GM19099 (cell line): Measurements from ENCODE around the gene CPXM2.

Experiments
- POLR2A ChIP-seq: IDR thresholded peaks from 3 replicates; pipeline ENCODE4 v1.6.1; 2011; ENCODE audit warnings: low read depth; ENCODE audit not compliant: insufficient read length; ENCODE audit errors: extremely low read depth

Gene CPXM2

GRCh38 chr10:123821136-123821535 lies 70.5 kb downstream of the CPXM2 start:
- no peak for TF ChIP-seq POLR2A

GRCh38 chr10:123809632-123810031 lies 82.0 kb downstream of the CPXM2 start:
- no peak for TF ChIP-seq POLR2A

- no peak for TF ChIP-seq POLR2A
Observed at GRCh38 chr10:123808906-123809305, 82.7 kb downstream of the CPXM2 start.

DNA sequence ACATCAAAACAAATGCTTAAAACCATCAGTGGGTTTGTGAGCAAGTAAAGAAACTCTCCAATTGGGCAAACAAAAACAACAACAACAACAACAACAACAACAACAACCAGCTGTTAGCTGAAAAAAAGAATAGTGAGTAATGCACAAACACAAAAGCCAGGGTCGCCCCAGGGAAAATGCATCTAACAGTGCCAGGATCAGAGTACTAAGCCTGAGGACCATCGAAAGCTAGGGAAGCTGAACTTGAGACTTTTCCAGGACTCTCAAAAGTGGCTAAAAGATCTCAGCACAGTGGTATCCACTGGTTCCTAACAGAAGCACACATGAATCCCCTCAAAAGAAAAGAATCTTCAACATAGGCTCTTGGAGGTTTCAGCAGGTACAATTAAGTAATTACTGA lies 83.3 kb downstream of the CPXM2 start:
- no peak for TF ChIP-seq POLR2A

GRCh38 chr10:123807444-123808035 lies 84.1 kb downstream of the CPXM2 start:
- TF ChIP-seq POLR2A, result no peak

GRCh38 chr10:123804716-123805115 lies 86.9 kb downstream of the CPXM2 start:
- TF ChIP-seq POLR2A, result no peak

- no peak for TF ChIP-seq POLR2A
Observed at GRCh38 chr10:123800821-123801220, 90.8 kb downstream of the CPXM2 start.

DNA sequence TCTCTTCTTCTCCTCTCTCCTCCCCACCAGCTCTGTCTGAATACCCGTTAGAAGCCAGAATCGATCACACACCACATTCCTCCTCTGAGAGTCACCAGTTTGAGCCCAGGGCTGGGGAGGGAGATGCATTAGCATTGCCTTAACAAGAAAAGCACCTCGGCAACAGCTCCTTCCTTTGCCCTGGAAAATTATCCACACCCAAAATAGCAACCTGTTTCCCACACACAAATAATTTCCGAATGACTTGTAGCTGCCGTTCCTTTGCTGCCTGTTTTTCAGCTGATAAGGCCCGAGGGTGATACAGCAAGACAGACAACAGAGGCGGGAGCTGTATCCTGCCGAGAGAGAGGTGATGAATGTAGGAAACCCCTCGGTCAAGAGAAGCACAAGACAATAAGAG lies 91.3 kb downstream of the CPXM2 start:
- TF ChIP-seq POLR2A, result no peak

- TF ChIP-seq POLR2A, result no peak
Observed at GRCh38 chr10:123798856-123799255, 92.8 kb downstream of the CPXM2 start.

DNA sequence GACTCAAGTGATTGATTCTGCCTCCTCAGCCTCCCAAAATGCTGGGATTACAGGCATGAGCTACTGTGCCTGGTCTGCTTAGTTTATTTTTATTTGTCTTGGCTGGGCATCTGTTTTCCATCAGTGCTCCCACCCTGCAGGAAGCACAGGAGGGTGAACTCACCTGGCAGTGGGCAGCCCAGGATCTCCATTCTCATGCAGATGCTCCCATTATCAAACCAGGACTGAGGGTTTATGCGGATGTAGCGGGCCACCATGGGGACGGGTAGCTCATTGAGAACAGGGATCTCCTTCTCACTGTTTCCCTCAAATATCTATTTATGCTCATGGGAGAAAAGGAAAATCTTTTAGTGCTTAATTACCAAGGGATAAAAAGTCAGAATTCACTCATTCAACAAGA lies 93.8 kb downstream of the CPXM2 start:
- TF ChIP-seq POLR2A, result no peak

DNA sequence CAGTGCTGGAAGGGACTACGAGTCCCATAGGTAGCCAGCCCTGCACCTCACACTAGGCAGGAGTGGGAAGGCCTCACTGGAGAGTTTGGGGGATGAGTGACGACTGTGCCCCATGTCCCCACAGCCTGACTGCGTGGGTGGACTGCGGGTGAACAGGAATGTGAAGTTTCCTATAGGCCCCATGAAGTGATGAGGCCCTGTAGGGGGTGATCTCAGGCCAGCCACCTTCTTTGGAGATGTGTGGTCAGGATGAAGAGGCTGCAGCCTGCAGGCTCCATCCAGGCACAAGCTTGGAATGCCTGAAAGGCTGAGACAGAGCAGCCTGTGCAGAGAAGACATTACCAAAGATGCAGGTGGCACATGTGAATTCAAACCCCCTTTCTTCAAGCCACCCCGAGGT lies 94.9 kb downstream of the CPXM2 start:
- no peak for TF ChIP-seq POLR2A

DNA sequence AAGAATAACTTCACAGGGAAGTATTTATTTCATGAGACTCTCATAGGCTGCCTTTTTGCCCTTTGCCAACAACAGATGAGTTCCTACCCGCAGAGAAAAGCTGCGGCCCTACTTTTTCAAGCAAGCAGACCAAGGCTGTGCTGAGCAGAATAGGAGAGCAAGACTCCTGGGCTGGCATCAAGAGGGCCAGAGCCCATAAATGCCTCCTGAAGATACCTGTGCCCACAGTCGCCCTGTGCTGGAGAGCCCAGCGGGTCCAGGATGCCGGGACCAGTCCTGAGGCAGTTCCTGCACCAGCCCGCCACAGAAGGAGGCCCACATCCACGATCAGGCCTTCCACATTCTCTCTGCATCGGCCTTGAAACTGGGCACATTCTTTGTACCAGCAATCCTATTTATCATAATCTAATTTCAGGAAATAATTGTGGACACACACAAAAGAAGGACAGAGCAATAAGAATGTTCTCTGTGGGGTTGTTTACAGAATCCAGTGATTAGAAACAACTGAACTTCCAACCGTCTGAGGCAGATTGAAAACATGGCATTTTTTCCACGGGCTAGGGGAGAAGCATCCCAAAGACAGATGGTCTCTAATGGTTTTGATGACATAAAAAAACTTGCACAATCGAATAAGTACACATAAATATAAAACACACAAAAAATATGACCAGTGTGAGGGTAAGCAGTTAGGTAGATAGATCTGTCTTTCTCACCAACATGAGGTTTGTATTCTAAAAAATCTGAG lies 95.6 kb downstream of the CPXM2 start:
- no peak for TF ChIP-seq POLR2A

GRCh38 chr10:123795196-123795780 lies 96.3 kb downstream of the CPXM2 start:
- no peak for TF ChIP-seq POLR2A

GRCh38 chr10:123792248-123792978 lies 99.2 kb downstream of the CPXM2 start:
- TF ChIP-seq POLR2A, result no peak

DNA sequence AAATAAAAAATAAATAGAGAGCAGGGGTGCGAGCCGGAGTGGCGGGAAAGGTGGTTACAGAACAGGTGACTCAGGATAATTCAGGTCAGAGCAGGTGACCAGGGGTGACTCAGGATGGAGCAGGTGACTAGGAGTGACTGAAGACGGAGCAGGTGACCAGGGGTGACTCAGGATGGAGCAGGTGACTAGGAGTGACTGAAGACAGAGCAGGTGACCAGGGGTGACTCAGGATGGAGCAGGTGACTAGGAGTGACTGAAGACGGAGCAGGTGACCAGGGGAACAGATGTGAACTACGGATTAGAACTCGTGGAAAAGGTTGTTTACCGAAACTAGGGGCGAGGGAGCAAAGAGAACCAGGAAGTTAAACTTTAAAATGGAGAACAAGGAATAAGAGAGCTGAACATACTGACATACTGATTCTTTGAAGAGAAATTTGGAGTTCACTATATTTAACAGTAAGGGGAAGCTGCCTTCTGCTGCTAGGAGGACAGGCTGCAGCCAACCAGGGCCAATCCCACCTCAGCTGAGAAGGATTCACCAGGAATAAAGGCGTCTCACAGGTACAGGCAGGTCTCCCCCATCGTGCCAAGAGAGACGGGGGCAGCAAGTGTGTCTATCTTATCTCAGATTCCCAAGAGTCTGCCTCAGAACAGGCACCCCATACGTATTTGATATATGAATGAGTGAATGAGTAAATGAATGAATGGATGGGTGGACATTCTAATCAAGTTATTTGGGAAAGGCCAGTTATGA lies 101.3 kb downstream of the CPXM2 start:
- TF ChIP-seq POLR2A, result no peak

GRCh38 chr10:123788981-123789380 lies 102.6 kb downstream of the CPXM2 start:
- TF ChIP-seq POLR2A, result no peak

GRCh38 chr10:123787566-123787965 lies 104.0 kb downstream of the CPXM2 start:
- no peak for TF ChIP-seq POLR2A
